Activated CD8-positive, alpha-beta T cell treated with anti-CD3 and anti-CD28 coated beads for 36 hours (primary cell): ENCODE results near the gene ZNF610. TPM values are rescaled to one million over a fixed set of nuclear protein-coding genes. Genes with fewer than 3 reads are reported as not detected.

Experiments used
- total RNA-seq, 2 experiments: library from RNA; stranded (reverse); gene quantifications; one replicate each; pipeline ENCODE4 v1.2.3, GENCODE V29; 2021

ZNF610 gene
- total RNA-seq, 2 experiments from 2014 or later = 1.4 to 3.2 TPM

Other genes with a start within 250 kb of the ZNF610 start
- gene ZNF841, start 240.5 kb upstream of the ZNF610 start, total RNA-seq = 10 to 100 TPM; 19.2 to 22.7 TPM
- 10 to 100 TPM; 11.2 to 11.7 TPM for gene ZNF616, start 196.3 kb upstream of the ZNF610 start, total RNA-seq
- 10 to 100 TPM; 10.3 to 12.6 TPM for gene ZNF836, start 164.6 kb upstream of the ZNF610 start, total RNA-seq
- 100 to 1,000 TPM; 236 to 237 TPM for gene PPP2R1A, start 146.2 kb upstream of the ZNF610 start, total RNA-seq
- gene ZNF766, start 66.7 kb upstream of the ZNF610 start, total RNA-seq = 10 to 100 TPM; 30.7 to 32.9 TPM
- gene ZNF480, start 39.1 kb upstream of the ZNF610 start, total RNA-seq = 1 to 10 TPM; 2.6 to 3.2 TPM
- gene ZNF880, start 33.7 kb downstream of the ZNF610 start, total RNA-seq = 10 to 100 TPM; 18.1 to 20.4 TPM
- 1 to 10 TPM; 6.8 to 8.3 TPM for gene ZNF528, start 61.6 kb downstream of the ZNF610 start, total RNA-seq
- gene ZNF534, start 92.9 kb downstream of the ZNF610 start, total RNA-seq = not detected
- under 1 TPM; 0.72 to 0.86 TPM for gene ZNF578, start 117.3 kb downstream of the ZNF610 start, total RNA-seq
- gene ZNF808, start 191.4 kb downstream of the ZNF610 start, total RNA-seq = 10 to 100 TPM; 32.4 to 32.5 TPM
- gene ZNF701, start 234.0 kb downstream of the ZNF610 start, total RNA-seq = 10 to 100 TPM; 21.1 to 23.0 TPM